Occipital lobe (tissue), 2 donors: Measurements from ENCODE around the gene ZNRD2. TPM values are rescaled to one million over a fixed set of nuclear protein-coding genes. Genes with fewer than 3 reads are reported as not detected.

ENCODE experiments used
- DNase-seq: peaks from one replicate; lab custom pipeline; 2025; lab: John Stamatoyannopoulos, UW
- total RNA-seq: library from RNA; depleted of rRNA; stranded (reverse); fragments of >200 nt; gene quantifications from one replicate; pipeline ENCODE4 v1.2.3, GENCODE V29; 2014

The ZNRD2 gene
- total RNA-seq, 1 donor from 2014 or later, result 23.6 TPM

DNA sequence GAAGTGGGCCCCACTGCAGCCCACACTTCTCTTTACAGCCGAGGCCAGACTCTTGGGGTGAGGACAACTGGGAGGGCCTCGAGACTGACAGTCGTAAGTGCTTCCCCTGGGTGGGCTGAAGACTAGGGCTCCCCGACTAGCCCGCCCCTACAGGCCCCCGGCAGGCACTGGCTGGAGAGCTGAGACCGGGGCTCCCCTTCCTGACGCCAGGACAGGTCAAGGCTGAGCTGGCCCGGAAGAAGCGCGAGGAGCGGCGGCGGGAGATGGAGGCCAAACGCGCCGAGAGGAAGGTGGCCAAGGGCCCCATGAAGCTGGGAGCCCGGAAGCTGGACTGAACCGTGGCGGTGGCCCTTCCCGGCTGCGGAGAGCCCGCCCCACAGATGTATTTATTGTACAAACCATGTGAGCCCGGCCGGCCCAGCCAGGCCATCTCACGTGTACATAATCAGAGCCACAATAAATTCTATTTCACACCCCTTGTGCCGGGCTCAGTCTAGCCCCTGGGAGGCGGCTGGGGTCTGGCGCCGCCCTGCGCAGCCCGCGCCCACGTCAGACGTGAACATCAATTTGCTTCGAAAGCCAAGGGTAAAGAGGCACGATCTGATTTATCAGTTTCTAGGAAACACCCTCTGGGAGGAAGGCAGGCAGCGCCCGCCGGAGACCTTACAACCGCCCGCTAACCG, 31.9 kb upstream of the ZNRD2 start:
- no peak for DNase-seq

GRCh38 chr11:65538915-65539743, 31.1 kb upstream of the ZNRD2 start:
- DNase-seq, result no peak

GRCh38 chr11:65539744-65540289, 30.5 kb upstream of the ZNRD2 start:
- DNase-seq, result no peak

DNA sequence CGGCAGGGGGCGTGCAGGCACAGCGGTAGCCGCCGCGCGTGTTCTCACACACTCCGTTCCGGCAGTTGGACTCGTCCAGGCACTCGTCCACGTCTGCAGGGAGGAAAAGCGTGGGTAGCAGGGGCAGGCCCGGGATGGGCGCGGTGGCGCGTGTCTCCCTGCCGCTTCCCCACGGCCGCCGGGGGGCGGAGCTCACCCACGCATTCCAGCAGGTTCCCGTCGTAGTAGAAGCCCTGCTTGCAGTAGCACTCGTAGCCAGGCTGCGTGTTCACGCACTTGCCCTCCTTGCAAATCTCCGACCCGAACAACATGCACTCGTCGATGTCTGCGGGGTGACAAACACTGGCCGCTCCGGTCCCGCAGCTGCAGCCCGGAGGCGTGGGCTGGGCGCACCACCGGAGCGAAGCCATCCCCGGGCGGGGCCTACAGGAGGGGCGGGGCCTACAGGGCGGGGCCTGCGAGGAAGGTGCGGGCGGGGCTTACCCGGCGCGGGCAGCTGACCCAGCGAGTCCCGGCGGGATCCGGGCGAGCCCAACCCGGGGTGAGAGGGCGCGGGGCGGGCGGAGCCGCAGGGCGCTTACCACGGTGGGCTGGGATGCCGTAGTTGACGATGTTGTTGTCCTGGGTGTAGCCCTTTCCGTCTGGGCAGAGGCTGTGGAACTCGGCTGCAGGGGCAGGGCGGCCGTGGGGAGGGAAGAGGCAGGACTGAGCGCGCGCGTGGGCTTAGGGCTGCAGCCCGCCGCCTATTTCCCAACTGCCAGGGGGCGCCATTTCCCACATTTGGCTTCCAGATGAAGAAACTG, 29.8 kb upstream of the ZNRD2 start:
- peak; percentile 92 for DNase-seq

GRCh38 chr11:65541093-65541982, 28.9 kb upstream of the ZNRD2 start:
- DNase-seq, result no peak

DNA sequence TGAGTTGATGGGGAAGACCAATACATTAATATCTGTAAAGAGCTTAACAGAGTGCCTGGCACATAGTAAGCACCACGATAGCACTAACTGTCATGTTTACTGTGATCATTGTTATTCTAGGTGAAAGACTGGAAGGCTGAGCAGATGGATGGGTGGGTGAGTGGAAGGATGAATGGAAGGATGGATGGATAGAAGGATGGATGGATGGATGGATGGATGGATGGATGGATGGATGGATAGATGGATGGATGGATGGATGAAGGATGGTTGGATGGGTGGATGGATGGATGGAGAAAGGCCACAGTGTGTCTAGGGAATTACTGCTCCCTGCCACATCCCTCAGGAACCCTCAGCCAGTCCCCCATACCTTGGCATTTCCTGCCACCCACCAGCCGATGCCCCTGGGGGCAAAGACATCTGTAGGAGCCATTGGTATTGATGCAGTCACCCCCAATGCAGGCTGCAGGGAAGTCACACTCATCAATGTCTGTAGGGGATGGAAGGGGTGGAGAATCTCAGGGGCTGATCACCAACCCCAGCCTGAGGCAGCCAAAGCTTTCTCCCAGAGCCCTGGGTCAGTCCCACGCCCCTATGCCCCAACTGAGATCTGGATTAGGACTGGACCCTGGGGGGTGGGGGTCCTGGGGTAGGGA, 27.4 kb upstream of the ZNRD2 start:
- no peak for DNase-seq

GRCh38 chr11:65545853-65546216, 24.4 kb upstream of the ZNRD2 start:
- DNase-seq, result no peak

- DNase-seq, result no peak
These were observed 23.9 kb upstream of the ZNRD2 start for GRCh38 chr11:65546217-65546958.

DNA sequence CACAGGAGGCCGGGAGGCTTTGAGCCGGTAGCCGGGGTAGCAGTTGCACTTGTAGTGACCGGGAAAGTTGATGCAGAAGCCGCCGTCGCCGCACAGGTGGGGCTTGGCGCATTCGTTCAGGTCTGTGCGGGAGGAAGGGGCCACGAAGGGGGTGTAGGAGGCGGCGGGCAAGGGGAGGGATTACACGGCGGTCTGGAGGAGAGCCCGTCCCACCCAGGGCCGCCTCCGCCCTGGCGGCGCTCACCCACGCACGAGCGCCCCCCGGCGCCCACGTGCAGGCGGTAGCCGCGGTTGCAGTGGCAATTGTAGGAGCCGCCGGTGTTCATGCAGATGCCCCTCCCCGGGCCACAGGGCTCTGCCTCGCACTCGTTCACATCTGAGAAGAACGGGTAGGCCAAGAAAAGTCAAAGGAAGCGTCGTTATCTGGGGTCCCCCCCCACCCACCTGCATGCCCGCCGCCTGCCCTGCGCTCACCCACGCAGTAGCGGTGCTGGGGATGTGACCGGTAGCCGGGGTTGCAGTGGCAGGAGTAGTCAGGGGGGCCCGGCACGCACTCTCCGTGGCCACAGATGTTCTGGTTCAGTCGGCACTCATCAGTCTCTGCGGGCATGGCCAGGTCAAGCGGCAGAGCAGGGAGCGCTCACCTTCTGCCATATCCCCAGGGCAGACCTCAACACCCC, 22.7 kb upstream of the ZNRD2 start:
- no peak for DNase-seq

DNA sequence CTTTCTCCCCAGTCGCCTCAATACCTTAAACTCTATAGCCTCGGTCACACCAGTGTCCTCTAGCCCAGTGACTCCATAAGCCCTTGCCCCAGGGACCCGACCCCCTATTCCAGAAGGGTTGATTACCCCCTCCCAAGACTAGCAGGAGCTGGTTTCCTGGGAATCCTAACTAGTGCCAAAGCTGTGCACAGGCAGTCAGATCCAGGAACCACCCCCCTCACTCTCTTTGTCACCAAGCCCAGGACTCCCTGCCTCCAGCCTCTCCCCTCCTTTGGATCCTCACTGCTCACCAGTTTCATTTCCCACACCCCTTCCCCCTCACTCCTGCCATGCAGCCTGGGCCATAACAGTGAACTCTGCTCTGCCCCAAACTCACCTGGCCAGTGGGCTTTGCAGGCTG, 21.9 kb upstream of the ZNRD2 start:
- no peak for DNase-seq

GRCh38 chr11:65549096-65549495, 21.2 kb upstream of the ZNRD2 start:
- DNase-seq, result no peak

GRCh38 chr11:65551572-65552387, 18.5 kb upstream of the ZNRD2 start:
- DNase-seq, result no peak

- no peak for DNase-seq
These were observed 17.8 kb upstream of the ZNRD2 start for GRCh38 chr11:65552388-65552951.

- no peak for DNase-seq
These were observed 16.8 kb upstream of the ZNRD2 start for GRCh38 chr11:65553301-65554001.

- DNase-seq, result no peak
These were observed 16.0 kb upstream of the ZNRD2 start for GRCh38 chr11:65554057-65554818.

GRCh38 chr11:65554842-65555430, 15.3 kb upstream of the ZNRD2 start:
- DNase-seq, result no peak
